Measurements from ENCODE around the gene DARS1. TPM values are rescaled to one million over a fixed set of nuclear protein-coding genes. Genes with fewer than 3 reads are reported as not detected.

The DARS1 gene
- total RNA-seq (78.2 TPM), polyA plus RNA-seq (ENCODE audit: insufficient read depth in 1 of 8, insufficient read length in 8 of 8, low replicate concordance in 1 of 8) (100 to 1,000 TPM in 1 of 8 donors, 10 to 100 TPM in 7; 73.3 to 101 (median 82.6) TPM)
- long read RNA-seq, donor 1, transcript DARS-201 (16 exons, 2,361 nt) = major isoform, 12 of 14 reads
- long read RNA-seq, donor 1, partial matches to known transcripts = 0 of 14 reads
- long read RNA-seq, donor 1, other reads (novel, unspliced or antisense) = 0 of 14 reads
- long read RNA-seq, donor 2, transcript DARS-201 (16 exons, 2,361 nt) = major isoform, 5 of 5 reads
- long read RNA-seq, donor 2, partial matches to known transcripts = 0 of 5 reads
- long read RNA-seq, donor 2, other reads (novel, unspliced or antisense) = 0 of 5 reads
- long read RNA-seq, donor 3, transcript DARS-201 (16 exons, 2,361 nt) = major isoform, 28 of 33 reads
- long read RNA-seq, donor 3, partial matches to known transcripts = 0 of 33 reads
- long read RNA-seq, donor 3, other reads (novel, unspliced or antisense) = 0 of 33 reads
- long read RNA-seq, donor 4, transcript DARS-209 (3 exons, 892 nt) = minor isoform, 5 of 22 reads
- long read RNA-seq, donor 4, transcript DARS-201 (16 exons, 2,361 nt) = major isoform, 15 of 22 reads
- long read RNA-seq, donor 4, partial matches to known transcripts = 0 of 22 reads
- long read RNA-seq, donor 4, other reads (novel, unspliced or antisense) = 0 of 22 reads
- long read RNA-seq, donor 5, transcript DARS-201 (16 exons, 2,361 nt) = major isoform, 76 of 93 reads
- long read RNA-seq, donor 5, transcript DARS-209 (3 exons, 892 nt) = minor isoform, 5 of 93 reads
- long read RNA-seq, donor 5, partial matches to known transcripts = 11 of 93 reads
- long read RNA-seq, donor 5, other reads (novel, unspliced or antisense) = 0 of 93 reads
- long read RNA-seq, donor 6, transcript DARS-209 (3 exons, 892 nt) = minor isoform, 7 of 63 reads
- long read RNA-seq, donor 6, transcript DARS-201 (16 exons, 2,361 nt) = major isoform, 49 of 63 reads
- long read RNA-seq, donor 6, partial matches to known transcripts = 5 of 63 reads
- long read RNA-seq, donor 6, other reads (novel, unspliced or antisense) = 0 of 63 reads
- long read RNA-seq, donor 7, transcript DARS-201 (16 exons, 2,361 nt) = major isoform, 39 of 51 reads
- long read RNA-seq, donor 7, partial matches to known transcripts = 9 of 51 reads
- long read RNA-seq, donor 7, other reads (novel, unspliced or antisense) = 0 of 51 reads
- long read RNA-seq, donor 8, transcript DARS-201 (16 exons, 2,361 nt) = major isoform, 29 of 30 reads
- long read RNA-seq, donor 8, partial matches to known transcripts = 0 of 30 reads
- long read RNA-seq, donor 8, other reads (novel, unspliced or antisense) = 0 of 30 reads
- long read RNA-seq, donor 9, transcript DARS-201 (16 exons, 2,361 nt) = major isoform, 17 of 23 reads
- long read RNA-seq, donor 9, partial matches to known transcripts = 0 of 23 reads
- long read RNA-seq, donor 9, other reads (novel, unspliced or antisense) = 0 of 23 reads
- long read RNA-seq, donor 10, transcript DARS-201 (16 exons, 2,361 nt) = major isoform, 30 of 78 reads
- long read RNA-seq, donor 10, partial matches to known transcripts = 43 of 78 reads
- long read RNA-seq, donor 10, other reads (novel, unspliced or antisense) = 0 of 78 reads
- long read RNA-seq, donor 11, transcript DARS-201 (16 exons, 2,361 nt) = major isoform, 32 of 42 reads
- long read RNA-seq, donor 11, partial matches to known transcripts = 5 of 42 reads
- long read RNA-seq, donor 11, other reads (novel, unspliced or antisense) = 0 of 42 reads

GRCh38 chr2:135985018-135985825 is at the start of gene DARS1:
Gene DARS1, minus strand, starts transcription at chr2:135985626. Its CDS starts 158 bp downstream, at chr2:135985468.
- Histone ChIP-seq H3K4me1 (ENCODE audit: control insufficient read depth, insufficient read depth, low read length) (peaks cover 2% of the 10 kb centered on the region), H3K36me3 (ENCODE audit: control insufficient read depth, insufficient read depth, low read length) (peaks cover 20% of the 10 kb centered on the region), H3K27me3 (ENCODE audit: control insufficient read depth, insufficient read depth, low read length) (no peaks in the 10 kb centered on the region), H3K4me3 (ENCODE audit: low read length) (peak within 1 kb of the TSS; percentile 100), H3K9me3 (replicated peaks; ENCODE audit: control insufficient read depth, low read depth, low read length) (no peaks in the 10 kb centered on the region), H3K27ac (ENCODE audit: low read length) (peak within 1 kb of the TSS; percentile 99)
- under 1% methylated on average over 57 of the region's 64 CpGs for WGBS (ENCODE audit: insufficient coverage)
- peak; percentile 98 for DNase-seq

GRCh38 chr2:136034629-136035028 is 49.2 kb upstream of the DARS1 start:
- Histone ChIP-seq H3K9me3 (replicated peaks; ENCODE audit: control insufficient read depth, low read depth, low read length) (no peaks in the 10 kb centered on the region), H3K4me3 (ENCODE audit: low read length) (no peak overlapping the region), H3K27ac (ENCODE audit: low read length) (no peak overlapping the region), H3K36me3 (ENCODE audit: control insufficient read depth, insufficient read depth, low read length) (no peaks in the 10 kb centered on the region), H3K4me1 (ENCODE audit: control insufficient read depth, insufficient read depth, low read length) (peaks cover 15% of the 10 kb centered on the region), H3K27me3 (ENCODE audit: control insufficient read depth, insufficient read depth, low read length) (no peaks in the 10 kb centered on the region)
- no peak for DNase-seq
- WGBS (ENCODE audit: insufficient coverage) = 83% methylated on average over 1 of the region's 3 CpGs

GRCh38 chr2:136032817-136033535 is 47.5 kb upstream of the DARS1 start:
- H3K27me3 ChIP-seq (ENCODE audit: control insufficient read depth, insufficient read depth, low read length) = no peaks in the 10 kb centered on the region
- H3K4me1 ChIP-seq (ENCODE audit: control insufficient read depth, insufficient read depth, low read length) = peaks cover 15% of the 10 kb centered on the region
- H3K9me3 ChIP-seq (replicated peaks; ENCODE audit: control insufficient read depth, low read depth, low read length) = no peaks in the 10 kb centered on the region
- no peak for DNase-seq
- no peak overlapping the region for H3K4me3 ChIP-seq (ENCODE audit: low read length)
- WGBS (ENCODE audit: insufficient coverage) = no CpG with 5 or more reads among the region's 3 CpGs
- no peak overlapping the region for H3K27ac ChIP-seq (ENCODE audit: low read length)
- no peaks in the 10 kb centered on the region for H3K36me3 ChIP-seq (ENCODE audit: control insufficient read depth, insufficient read depth, low read length)

- DNase-seq = no peak
- Histone ChIP-seq H3K27ac (ENCODE audit: low read length) (peak overlapping the region; percentile 62), H3K27me3 (ENCODE audit: control insufficient read depth, insufficient read depth, low read length) (no peaks in the 10 kb centered on the region), H3K4me1 (ENCODE audit: control insufficient read depth, insufficient read depth, low read length) (peaks cover 15% of the 10 kb centered on the region), H3K36me3 (ENCODE audit: control insufficient read depth, insufficient read depth, low read length) (no peaks in the 10 kb centered on the region), H3K9me3 (replicated peaks; ENCODE audit: control insufficient read depth, low read depth, low read length) (no peaks in the 10 kb centered on the region), H3K4me3 (ENCODE audit: low read length) (no peak overlapping the region)
- no CpG with 5 or more reads among the region's 3 CpGs for WGBS (ENCODE audit: insufficient coverage)
Observed at GRCh38 chr2:136032192-136032591, 46.8 kb upstream of the DARS1 start.

GRCh38 chr2:136031711-136032110 is 46.3 kb upstream of the DARS1 start:
- peak overlapping the region; percentile 25 for H3K27ac ChIP-seq (ENCODE audit: low read length)
- peak; percentile 72 for DNase-seq

GRCh38 chr2:136030406-136030805 is 45.0 kb upstream of the DARS1 start:
- no peaks in the 10 kb centered on the region for H3K27me3 ChIP-seq (ENCODE audit: control insufficient read depth, insufficient read depth, low read length)
- no peak overlapping the region for H3K4me3 ChIP-seq (ENCODE audit: low read length)
- no peak for DNase-seq
- H3K27ac ChIP-seq (ENCODE audit: low read length) = peak overlapping the region; percentile 2
- WGBS (ENCODE audit: insufficient coverage) = no CpG with 5 or more reads among the region's 3 CpGs
- no peaks in the 10 kb centered on the region for H3K9me3 ChIP-seq (replicated peaks; ENCODE audit: control insufficient read depth, low read depth, low read length)
- H3K4me1 ChIP-seq (ENCODE audit: control insufficient read depth, insufficient read depth, low read length) = peaks cover 19% of the 10 kb centered on the region
- no peaks in the 10 kb centered on the region for H3K36me3 ChIP-seq (ENCODE audit: control insufficient read depth, insufficient read depth, low read length)

More at GRCh38 chr2:136031711-136032110, 46.3 kb upstream of the DARS1 start:
- no peaks in the 10 kb centered on the region for H3K36me3 ChIP-seq (ENCODE audit: control insufficient read depth, insufficient read depth, low read length)
- no peaks in the 10 kb centered on the region for H3K9me3 ChIP-seq (replicated peaks; ENCODE audit: control insufficient read depth, low read depth, low read length)
- no peak overlapping the region for H3K4me3 ChIP-seq (ENCODE audit: low read length)
- WGBS (ENCODE audit: insufficient coverage) = 56% methylated on average over 3 of the region's 7 CpGs
- no peaks in the 10 kb centered on the region for H3K27me3 ChIP-seq (ENCODE audit: control insufficient read depth, insufficient read depth, low read length)
- H3K4me1 ChIP-seq (ENCODE audit: control insufficient read depth, insufficient read depth, low read length) = peaks cover 15% of the 10 kb centered on the region

- H3K4me3 ChIP-seq (ENCODE audit: low read length) = no peak overlapping the region
- no peaks in the 10 kb centered on the region for H3K9me3 ChIP-seq (replicated peaks; ENCODE audit: control insufficient read depth, low read depth, low read length)
- WGBS (ENCODE audit: insufficient coverage) = 96% methylated on average over 3 of the region's 6 CpGs
- peaks cover 29% of the 10 kb centered on the region for H3K4me1 ChIP-seq (ENCODE audit: control insufficient read depth, insufficient read depth, low read length)
- H3K27me3 ChIP-seq (ENCODE audit: control insufficient read depth, insufficient read depth, low read length) = no peaks in the 10 kb centered on the region
- no peak overlapping the region for H3K27ac ChIP-seq (ENCODE audit: low read length)
- no peak for DNase-seq
- no peaks in the 10 kb centered on the region for H3K36me3 ChIP-seq (ENCODE audit: control insufficient read depth, insufficient read depth, low read length)
Observed at GRCh38 chr2:136029149-136029548, 43.7 kb upstream of the DARS1 start.

- Histone ChIP-seq H3K4me1 (ENCODE audit: control insufficient read depth, insufficient read depth, low read length) (peaks cover 29% of the 10 kb centered on the region), H3K9me3 (replicated peaks; ENCODE audit: control insufficient read depth, low read depth, low read length) (no peaks in the 10 kb centered on the region), H3K27ac (ENCODE audit: low read length) (no peak overlapping the region), H3K4me3 (ENCODE audit: low read length) (no peak overlapping the region), H3K27me3 (ENCODE audit: control insufficient read depth, insufficient read depth, low read length) (no peaks in the 10 kb centered on the region), H3K36me3 (ENCODE audit: control insufficient read depth, insufficient read depth, low read length) (no peaks in the 10 kb centered on the region)
- no peak for DNase-seq
- 86% methylated on average over 5 of the region's 9 CpGs for WGBS (ENCODE audit: insufficient coverage)
Observed at GRCh38 chr2:136028001-136028400, 42.6 kb upstream of the DARS1 start.

All from muscle of leg (tissue), 16 donors.